Naive thymus-derived CD8-positive, alpha-beta T cell (primary cell): ENCODE measurements around the gene GH2. TPM values are rescaled to one million over a fixed set of nuclear protein-coding genes. Genes with fewer than 3 reads are reported as not detected.
"Not testable (repeated sequence)": the region's sequence is repeated elsewhere in the genome, so short reads cannot be mapped to it uniquely, and the experiment has no call there.

Experiments used
- ATAC-seq, 2 donors: fragments of 150-1000 bp; cut with Tn5 transposase in 1 of 2; sonication (Bioruptor Pico), chemical (Tn5 transposase) in 1 of 2; 1 replicate in 1 of 2; 2 replicates in 1 of 2; pipeline ENCODE4 v1.10.0; 2021; ENCODE audit warnings: mild to moderate bottlenecking in 2 of 2, moderate library complexity in 2 of 2
- POLR2A ChIA-PET: fragments of 350-600 bp; sonication (Branson Sonifier 250); formaldehyde crosslinking; loops from one replicate; lab custom pipeline; 2021; ENCODE audit warnings: antibody characterized with exemption; lab: Charles Lee
- DNase-seq, 10 donors: peaks; one replicate each; pipeline versions ENCODE4 v3.0.0 to v3.0.0-alpha.2; 2020 to 2022
- H3K27ac Mint-ChIP-seq, 10 donors: one replicate each; pipeline ENCODE4 v1.8.0; 2020 to 2022; ENCODE audit warnings: mild to moderate bottlenecking in 10 of 10, mixed read lengths in 10 of 10, moderate library complexity in 4 of 10, inconsistent platforms in 1 of 10
- H3K27me3 Mint-ChIP-seq, 5 donors: one replicate each; pipeline ENCODE4 v1.8.0; 2021 to 2022; ENCODE audit warnings: mixed read lengths in 5 of 5
- H3K36me3 Mint-ChIP-seq, 3 donors: one replicate each; pipeline ENCODE4 v1.8.0; 2020 to 2022; ENCODE audit warnings: mixed read lengths in 3 of 3, mild to moderate bottlenecking in 2 of 3, inconsistent platforms in 1 of 3
- H3K4me1 Mint-ChIP-seq, 4 donors: one replicate each; pipeline ENCODE4 v1.8.0; 2021 to 2022; ENCODE audit warnings: mixed read lengths in 4 of 4
- H3K4me3 Mint-ChIP-seq, 10 donors: one replicate each; pipeline ENCODE4 v1.8.0; 2020 to 2022; ENCODE audit warnings: mild to moderate bottlenecking in 10 of 10, mixed read lengths in 10 of 10, moderate library complexity in 6 of 10, inconsistent platforms in 1 of 10
- H3K9me3 Mint-ChIP-seq, 9 donors: one replicate each; pipeline ENCODE4 v1.8.0; 2020 to 2022; ENCODE audit warnings: mixed read lengths in 9 of 9, mild to moderate bottlenecking in 3 of 9, inconsistent platforms in 1 of 9, moderate library complexity in 1 of 9
- polyA plus RNA-seq, 3 donors: library from polyadenylated mRNA; unstranded; fragments of 300-500 nt; fragmentation: Illumina TruSeq; gene quantifications; one replicate each; pipeline ENCODE4 v1.2.3, GENCODE V29; 2021
- total RNA-seq, 8 experiments: library from RNA in 2 of 8; stranded (reverse) in 2 of 8; gene quantifications; one replicate each; pipeline ENCODE4 v1.2.3 and lab custom pipeline; 2021 to 2026

Gene GH2
- total and polyA plus RNA-seq, 5 experiments from 2014 or later: not detected

- H3K36me3 Mint-ChIP-seq, H3K9me3 Mint-ChIP-seq, POLR2A ChIA-PET, H3K27me3 Mint-ChIP-seq, ATAC-seq, H3K4me1 Mint-ChIP-seq, DNase-seq, H3K27ac Mint-ChIP-seq, H3K4me3 Mint-ChIP-seq: not testable (repeated sequence)
These were observed 27.8 kb upstream of the GH2 start for GRCh38 chr17:63909586-63909985.

DNA sequence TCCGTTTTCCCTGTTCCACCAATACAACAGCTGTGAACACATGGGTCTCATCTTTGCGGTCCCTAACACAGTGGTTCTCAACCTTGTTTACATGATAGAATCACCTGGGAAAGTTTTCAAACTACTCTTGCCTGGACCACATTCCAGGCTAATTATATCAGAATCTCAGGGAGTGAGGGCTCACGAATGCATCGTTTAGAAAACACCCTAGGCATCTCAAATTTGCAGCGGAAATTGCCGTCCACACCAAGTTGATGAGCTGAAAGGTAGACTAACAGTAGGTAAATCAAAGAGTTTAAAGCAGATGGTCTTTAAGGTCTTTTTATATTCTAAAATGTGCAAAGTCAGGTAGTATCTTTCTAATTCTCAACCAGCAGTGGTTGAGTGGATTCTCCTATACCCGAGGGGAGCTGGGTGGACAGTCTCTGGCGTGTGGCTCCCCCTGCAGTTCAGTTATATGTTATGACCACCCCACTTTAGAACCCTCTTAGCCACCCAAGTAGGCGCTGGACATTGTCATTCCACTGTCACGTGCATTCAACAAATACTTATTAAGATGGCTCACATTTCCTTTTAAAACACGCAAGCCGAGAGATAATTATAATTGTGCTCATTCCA, 25.5 kb upstream of the GH2 start:
- H3K9me3 Mint-ChIP-seq, POLR2A ChIA-PET, H3K27ac Mint-ChIP-seq, DNase-seq, H3K4me1 Mint-ChIP-seq, H3K27me3 Mint-ChIP-seq, H3K36me3 Mint-ChIP-seq, H3K4me3 Mint-ChIP-seq: not testable (repeated sequence)
- peak; percentile 49 to 64 for ATAC-seq

GRCh38 chr17:63904796-63905195, 23.1 kb upstream of the GH2 start:
- ATAC-seq, H3K27ac Mint-ChIP-seq: not testable (repeated sequence)
- POLR2A ChIA-PET: interaction anchor here (0.6 to 0.7 kb wide), 2 partner anchors 47 to 729 kb away, joined by 3 to 4 read pairs; no protein-coding TSS in a partner anchor

GRCh38 chr17:63903787-63904201, 22.1 kb upstream of the GH2 start:
- H3K4me3 Mint-ChIP-seq, POLR2A ChIA-PET, H3K9me3 Mint-ChIP-seq, H3K36me3 Mint-ChIP-seq, H3K27me3 Mint-ChIP-seq, H3K4me1 Mint-ChIP-seq: not testable (repeated sequence)
- H3K27ac Mint-ChIP-seq: peak overlapping the region in 1 of 10 donors; percentile 33
- DNase-seq: peak in 6 of 10 donors; percentile 17 to 57 (median 28)
- ATAC-seq: peak; percentile 66 to 80

More at GRCh38 chr17:63904796-63905195, 23.1 kb upstream of the GH2 start:
- not testable (repeated sequence) for H3K27me3 Mint-ChIP-seq, DNase-seq, H3K4me3 Mint-ChIP-seq, H3K4me1 Mint-ChIP-seq, H3K36me3 Mint-ChIP-seq, H3K9me3 Mint-ChIP-seq

- DNase-seq, H3K36me3 Mint-ChIP-seq, H3K4me1 Mint-ChIP-seq, H3K9me3 Mint-ChIP-seq, ATAC-seq, H3K27ac Mint-ChIP-seq, H3K27me3 Mint-ChIP-seq, H3K4me3 Mint-ChIP-seq: not testable (repeated sequence)
- POLR2A ChIA-PET: interaction anchor here (0.8 kb wide), 1 partner anchor 243 kb away, joined by 3 read pairs; no protein-coding TSS in a partner anchor
These were observed 20.2 kb upstream of the GH2 start for GRCh38 chr17:63901971-63902370.

DNA sequence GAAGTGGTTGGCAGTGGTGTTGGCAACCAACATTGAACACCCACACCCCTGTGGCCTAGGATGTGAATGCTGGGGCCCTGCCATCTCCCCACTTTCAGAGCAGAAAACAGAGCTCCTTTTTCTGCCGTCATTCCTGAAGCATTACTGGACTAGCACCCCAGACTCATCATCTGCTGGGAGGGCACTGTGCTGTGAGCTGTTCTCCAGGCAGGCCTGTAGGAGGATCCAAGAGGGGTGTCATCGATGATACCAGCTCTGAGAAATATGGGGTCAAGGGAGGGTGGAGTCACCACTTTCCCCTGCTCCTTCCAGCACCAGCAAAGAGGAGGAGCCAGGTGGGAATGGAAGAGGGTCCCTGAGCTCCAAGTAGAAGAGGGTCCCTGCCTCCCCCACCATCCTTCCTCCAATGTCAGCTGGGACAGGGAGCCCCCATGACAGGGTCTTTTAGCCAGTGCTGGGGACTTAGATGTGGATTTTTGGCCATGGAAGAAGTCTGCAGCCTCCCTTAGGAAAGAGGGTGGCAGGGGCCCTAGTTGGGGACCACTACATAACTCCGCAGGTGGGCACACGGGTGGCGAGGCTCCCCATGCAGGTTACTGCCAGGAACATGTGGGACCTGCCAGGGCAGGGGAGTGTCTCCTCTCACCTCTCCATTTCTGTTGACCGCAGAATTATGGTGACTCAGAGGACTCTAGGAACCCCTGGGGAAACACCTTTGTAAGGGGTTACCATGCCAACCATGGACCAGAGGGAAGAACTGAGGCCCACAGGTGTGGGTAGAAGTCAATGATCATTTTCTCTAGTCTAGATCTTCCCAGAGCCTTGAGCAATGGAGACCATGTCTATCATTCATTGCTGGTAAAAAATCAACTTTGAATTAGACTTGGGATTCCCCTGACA, 17.4 kb upstream of the GH2 start:
- H3K9me3 Mint-ChIP-seq, ATAC-seq, H3K36me3 Mint-ChIP-seq, H3K4me3 Mint-ChIP-seq, DNase-seq, POLR2A ChIA-PET, H3K27ac Mint-ChIP-seq, H3K4me1 Mint-ChIP-seq, H3K27me3 Mint-ChIP-seq: not testable (repeated sequence)

- DNase-seq, H3K36me3 Mint-ChIP-seq, POLR2A ChIA-PET, H3K4me3 Mint-ChIP-seq, H3K4me1 Mint-ChIP-seq, ATAC-seq, H3K9me3 Mint-ChIP-seq, H3K27me3 Mint-ChIP-seq: not testable (repeated sequence)
- H3K27ac Mint-ChIP-seq: peak within 1 kb of the TSS in 1 of 10 donors; percentile 27
These were observed 15.0 kb upstream of the GH2 start, which contains the start of gene CSH1 for GRCh38 chr17:63896524-63897354. Gene CSH1, minus strand, starts transcription at chr17:63896574. Its CDS starts 63 bp downstream, at chr17:63896511.

GRCh38 chr17:63894821-63895220, 13.1 kb upstream of the GH2 start:
- H3K36me3 Mint-ChIP-seq, ATAC-seq, H3K27ac Mint-ChIP-seq, H3K4me1 Mint-ChIP-seq, POLR2A ChIA-PET, H3K9me3 Mint-ChIP-seq, DNase-seq, H3K27me3 Mint-ChIP-seq, H3K4me3 Mint-ChIP-seq: not testable (repeated sequence)

GRCh38 chr17:63894021-63894420, 12.3 kb upstream of the GH2 start:
- POLR2A ChIA-PET, H3K9me3 Mint-ChIP-seq, H3K27ac Mint-ChIP-seq, H3K27me3 Mint-ChIP-seq, H3K4me3 Mint-ChIP-seq, H3K36me3 Mint-ChIP-seq, ATAC-seq, H3K4me1 Mint-ChIP-seq, DNase-seq: not testable (repeated sequence)

GRCh38 chr17:63892316-63893037, 10.7 kb upstream of the GH2 start:
- H3K4me3 Mint-ChIP-seq, ATAC-seq, H3K27me3 Mint-ChIP-seq, POLR2A ChIA-PET, H3K4me1 Mint-ChIP-seq, H3K9me3 Mint-ChIP-seq, H3K27ac Mint-ChIP-seq, H3K36me3 Mint-ChIP-seq, DNase-seq: not testable (repeated sequence)

- not testable (repeated sequence) for H3K36me3 Mint-ChIP-seq, H3K27me3 Mint-ChIP-seq, H3K9me3 Mint-ChIP-seq, H3K4me3 Mint-ChIP-seq, H3K4me1 Mint-ChIP-seq, H3K27ac Mint-ChIP-seq
- POLR2A ChIA-PET: interaction anchor here (0.7 kb wide), 1 partner anchor 131 kb away, joined by 3 read pairs; no protein-coding TSS in a partner anchor
- peak; percentile 71 to 78 for ATAC-seq
- DNase-seq: peak in 4 of 10 donors; percentile 9 to 53 (median 28)
These were observed 7.5 kb upstream of the GH2 start for GRCh38 chr17:63889026-63889848.
